CD8-positive, alpha-beta memory T cell (primary cell): ENCODE results near the gene ISG15. TPM values are rescaled to one million over a fixed set of nuclear protein-coding genes. Genes with fewer than 3 reads are reported as not detected.
"Not testable (repeated sequence)": the region's sequence is repeated elsewhere in the genome, so short reads cannot be mapped to it uniquely, and the experiment has no call there.

Source experiments
- CTCF ChIA-PET: fragments of 350-600 bp; sonication (Branson Sonifier 250); formaldehyde crosslinking; loops from one replicate; lab custom pipeline; 2021; ENCODE audit warnings: antibody characterized with exemption; lab: Charles Lee
- POLR2A ChIA-PET: fragments of 350-600 bp; sonication (Branson Sonifier 250); formaldehyde crosslinking; loops from one replicate; lab custom pipeline; 2021; ENCODE audit warnings: antibody characterized with exemption; lab: Charles Lee
- DNase-seq, 5 donors: peaks; one replicate each; pipeline versions ENCODE4 v3.0.0 to v3.0.0-alpha.2; 2020 to 2022; ENCODE audit warnings: mixed read lengths in 1 of 5
- H3K27ac ChIP-seq: one replicate; pipeline ENCODE4 v1.7.0; 2013; ENCODE audit warnings: low read depth, mild to moderate bottlenecking, low read length, moderate library complexity
- H3K27me3 ChIP-seq: 2 replicates; pipeline ENCODE4 v1.7.0; 2013; ENCODE audit warnings: low read length, mild to moderate bottlenecking; ENCODE audit not compliant: insufficient read depth, poor library complexity, severe bottlenecking
- H3K36me3 ChIP-seq: 2 replicates; pipeline ENCODE4 v1.7.0; 2013; ENCODE audit warnings: mild to moderate bottlenecking, low read length, moderate library complexity; ENCODE audit not compliant: insufficient read depth
- H3K4me1 ChIP-seq: 2 replicates; pipeline ENCODE4 v1.7.0; 2013; ENCODE audit warnings: mild to moderate bottlenecking, low read length, moderate library complexity; ENCODE audit not compliant: insufficient read depth
- H3K4me3 ChIP-seq: 2 replicates; pipeline ENCODE4 v1.7.0; 2013; ENCODE audit warnings: mild to moderate bottlenecking, low read length
- H3K9me3 ChIP-seq: 2 replicates; pipeline ENCODE4 v1.7.0; 2013; ENCODE audit warnings: mild to moderate bottlenecking, low read length
- H3K27ac Mint-ChIP-seq, 8 donors: one replicate each; pipeline ENCODE4 v1.8.0; 2020 to 2021; ENCODE audit warnings: mixed read lengths in 8 of 8, mild to moderate bottlenecking in 6 of 8, inconsistent platforms in 3 of 8, moderate library complexity in 3 of 8
- H3K27me3 Mint-ChIP-seq, 2 donors: one replicate each; pipeline ENCODE4 v1.8.0; 2020 to 2021; ENCODE audit warnings: mixed read lengths in 2 of 2, mild to moderate bottlenecking in 1 of 2, moderate library complexity in 1 of 2
- H3K36me3 Mint-ChIP-seq, 3 donors: one replicate each; pipeline ENCODE4 v1.8.0; 2020 to 2021; ENCODE audit warnings: mixed read lengths in 3 of 3, inconsistent platforms in 1 of 3, mild to moderate bottlenecking in 1 of 3
- H3K4me1 Mint-ChIP-seq, 3 donors: one replicate each; pipeline ENCODE4 v1.8.0; 2020 to 2021; ENCODE audit warnings: mixed read lengths in 3 of 3, inconsistent platforms in 1 of 3, mild to moderate bottlenecking in 1 of 3
- H3K4me3 Mint-ChIP-seq, 7 donors: one replicate each; pipeline ENCODE4 v1.8.0; 2020 to 2021; ENCODE audit warnings: mixed read lengths in 7 of 7, mild to moderate bottlenecking in 6 of 7, moderate library complexity in 4 of 7, inconsistent platforms in 2 of 7
- H3K9me3 Mint-ChIP-seq, 5 donors: one replicate each; pipeline ENCODE4 v1.8.0; 2020 to 2022; ENCODE audit warnings: mixed read lengths in 5 of 5, mild to moderate bottlenecking in 3 of 5, moderate library complexity in 2 of 5, inconsistent platforms in 1 of 5
- polyA plus RNA-seq: library from polyadenylated mRNA; unstranded; fragments of 300-500 nt; fragmentation: Illumina TruSeq; gene quantifications from one replicate; pipeline ENCODE4 v1.2.3, GENCODE V29; 2021
- total RNA-seq, 2 experiments: library from RNA; stranded (reverse); gene quantifications; one replicate each; pipeline ENCODE4 v1.2.3, GENCODE V29; 2021

Gene ISG15
- total and polyA plus RNA-seq, 3 experiments from 2014 or later = 16.9 to 250 (median 20.4) TPM

- H3K36me3 ChIP-seq = no peaks in the 10 kb centered on the region
- peaks cover 37% of the 10 kb centered on the region for H3K27me3 ChIP-seq
- H3K4me1 ChIP-seq = peaks cover 15% of the 10 kb centered on the region
- DNase-seq = peak in 1 of 5 donors; percentile 37
- Mint-ChIP-seq H3K27ac (no peak overlapping the region), H3K27me3 (peaks cover 22 to 45% of the 10 kb centered on the region in 2 donors), H3K36me3 (no peaks in the 10 kb centered on the region), H3K4me1 (peaks cover 10 to 17% (median 11%) of the 10 kb centered on the region in 3 donors), H3K9me3 (peaks cover 0 to 2% (median 0%) of the 10 kb centered on the region in 5 donors), H3K4me3 (no peak overlapping the region)
- no peaks in the 10 kb centered on the region for H3K9me3 ChIP-seq
- no peak overlapping the region for H3K4me3 ChIP-seq
- ChIA-PET POLR2A (no interaction called here), CTCF (no interaction called here)
- no peak overlapping the region for H3K27ac ChIP-seq
Observed at GRCh38 chr1:1005774-1006304, 7.5 kb upstream of the ISG15 start.

- ChIA-PET POLR2A (interaction anchor here (0.5 kb wide), 1 partner anchor 19 kb away, joined by 3 read pairs; no protein-coding TSS in a partner anchor), CTCF (interaction anchor here (1.7 kb wide), 1 partner anchor 23 kb away, joined by 8 read pairs; no protein-coding TSS in a partner anchor)
- Histone ChIP-seq H3K27ac (no peak overlapping the region), H3K36me3 (no peaks in the 10 kb centered on the region), H3K4me1 (peaks cover 8% of the 10 kb centered on the region), H3K4me3 (no peak overlapping the region), H3K9me3 (no peaks in the 10 kb centered on the region), H3K27me3 (peaks cover 30% of the 10 kb centered on the region)
- peaks cover 10 to 14% (median 11%) of the 10 kb centered on the region in 3 donors for H3K4me1 Mint-ChIP-seq
- peaks cover 21 to 46% of the 10 kb centered on the region in 2 donors for H3K27me3 Mint-ChIP-seq
- H3K36me3 Mint-ChIP-seq = no peaks in the 10 kb centered on the region
- peaks cover 0 to 2% (median 0%) of the 10 kb centered on the region in 5 donors for H3K9me3 Mint-ChIP-seq
- no peak for DNase-seq
- no peak overlapping the region for H3K4me3 Mint-ChIP-seq
- H3K27ac Mint-ChIP-seq = no peak overlapping the region
Observed at GRCh38 chr1:1006305-1007159, 6.8 kb upstream of the ISG15 start.

- peak overlapping the region in 1 of 7 donors; percentile 54 for H3K4me3 Mint-ChIP-seq
- H3K4me1 Mint-ChIP-seq = peaks cover 20 to 35% (median 23%) of the 10 kb centered on the region in 3 donors
- H3K27me3 ChIP-seq, CTCF ChIA-PET, H3K36me3 Mint-ChIP-seq, POLR2A ChIA-PET, H3K9me3 Mint-ChIP-seq, H3K36me3 ChIP-seq, DNase-seq, H3K27ac ChIP-seq, H3K9me3 ChIP-seq, H3K4me3 ChIP-seq: not testable (repeated sequence)
- peaks cover 12 to 27% of the 10 kb centered on the region in 2 donors for H3K27me3 Mint-ChIP-seq
- peaks cover 23% of the 10 kb centered on the region for H3K4me1 ChIP-seq
- peak overlapping the region in 1 of 8 donors; percentile 56 for H3K27ac Mint-ChIP-seq
Observed at GRCh38 chr1:1010131-1010530, 3.2 kb upstream of the ISG15 start.

GRCh38 chr1:1011396-1011949 lies 1.8 kb upstream of the ISG15 start:
- Histone ChIP-seq H3K4me1 (peaks cover 21% of the 10 kb centered on the region), H3K36me3 (no peaks in the 10 kb centered on the region), H3K27me3 (no peaks in the 10 kb centered on the region), H3K27ac (no peak overlapping the region), H3K9me3 (no peaks in the 10 kb centered on the region), H3K4me3 (no peak overlapping the region)
- Mint-ChIP-seq H3K4me3 (peak overlapping the region in 4 of 7 donors; percentile 14 to 47 (median 26)), H3K27me3 (peaks cover 7 to 18% of the 10 kb centered on the region in 2 donors), H3K9me3 (no peaks in the 10 kb centered on the region), H3K27ac (peak overlapping the region in 2 of 8 donors; percentile 32 to 56), H3K36me3 (peaks cover 0 to 8% (median 0%) of the 10 kb centered on the region in 3 donors), H3K4me1 (peaks cover 17 to 33% (median 21%) of the 10 kb centered on the region in 3 donors)
- POLR2A ChIA-PET = no interaction called here
- CTCF ChIA-PET = no interaction called here
- no peak for DNase-seq

GRCh38 chr1:1012736-1013104 lies 577 bp upstream of the ISG15 start:
- H3K4me3 Mint-ChIP-seq = peak overlapping the region; percentile 94 to 99 (median 97)

GRCh38 chr1:1013922-1014648 lies 788 bp downstream of the ISG15 start:
- peaks cover 24% of the 10 kb centered on the region for H3K4me1 ChIP-seq
- CTCF ChIA-PET = interaction anchor here (1.0 to 3.0 kb wide), 12 partner anchors 8 to 145 kb away, joined by 3 to 21 read pairs (median 5); no protein-coding TSS in a partner anchor
- no peaks in the 10 kb centered on the region for H3K36me3 ChIP-seq
- peak overlapping the region; percentile 87 for H3K4me3 ChIP-seq
- Mint-ChIP-seq H3K27me3 (peaks cover 3 to 9% of the 10 kb centered on the region in 2 donors), H3K36me3 (peaks cover 0 to 8% (median 0%) of the 10 kb centered on the region in 3 donors), H3K4me1 (peaks cover 23 to 40% (median 25%) of the 10 kb centered on the region in 3 donors), H3K4me3 (peak overlapping the region; percentile 94 to 99 (median 97)), H3K9me3 (no peaks in the 10 kb centered on the region), H3K27ac (peak overlapping the region; percentile 93 to 99 (median 98))
- POLR2A ChIA-PET = interaction anchor here (1.1 to 2.0 kb wide), 3 partner anchors 13 to 102 kb away, joined by 3 to 6 read pairs (median 4); partner anchors contain the start of gene C1orf159
- H3K9me3 ChIP-seq = no peaks in the 10 kb centered on the region
- peak overlapping the region; percentile 83 for H3K27ac ChIP-seq
- no peaks in the 10 kb centered on the region for H3K27me3 ChIP-seq
- DNase-seq = peak in 4 of 5 donors; percentile 19 to 61 (median 40)

More at GRCh38 chr1:1012736-1013104, 577 bp upstream of the ISG15 start:
- Mint-ChIP-seq H3K4me1 (peaks cover 23 to 38% (median 26%) of the 10 kb centered on the region in 3 donors), H3K27me3 (peaks cover 5 to 17% of the 10 kb centered on the region in 2 donors), H3K27ac (peak overlapping the region; percentile 93 to 99 (median 98))
- H3K27me3 ChIP-seq, H3K36me3 ChIP-seq, H3K9me3 Mint-ChIP-seq, H3K9me3 ChIP-seq, POLR2A ChIA-PET, H3K36me3 Mint-ChIP-seq, DNase-seq: not testable (repeated sequence)
- Histone ChIP-seq H3K4me1 (peaks cover 21% of the 10 kb centered on the region), H3K4me3 (peak overlapping the region; percentile 87), H3K27ac (peak overlapping the region; percentile 83)
- CTCF ChIA-PET = interaction anchor here (1.3 to 3.0 kb wide), 8 partner anchors 8 to 143 kb away, joined by 3 to 21 read pairs (median 6); no protein-coding TSS in a partner anchor
